ENCODE measurements around the gene OR6K3. TPM values are rescaled to one million over a fixed set of nuclear protein-coding genes. Genes with fewer than 3 reads are reported as not detected.

OR6K3 gene
- total RNA-seq, 1 donor from 2014 or later: not detected

DNA sequence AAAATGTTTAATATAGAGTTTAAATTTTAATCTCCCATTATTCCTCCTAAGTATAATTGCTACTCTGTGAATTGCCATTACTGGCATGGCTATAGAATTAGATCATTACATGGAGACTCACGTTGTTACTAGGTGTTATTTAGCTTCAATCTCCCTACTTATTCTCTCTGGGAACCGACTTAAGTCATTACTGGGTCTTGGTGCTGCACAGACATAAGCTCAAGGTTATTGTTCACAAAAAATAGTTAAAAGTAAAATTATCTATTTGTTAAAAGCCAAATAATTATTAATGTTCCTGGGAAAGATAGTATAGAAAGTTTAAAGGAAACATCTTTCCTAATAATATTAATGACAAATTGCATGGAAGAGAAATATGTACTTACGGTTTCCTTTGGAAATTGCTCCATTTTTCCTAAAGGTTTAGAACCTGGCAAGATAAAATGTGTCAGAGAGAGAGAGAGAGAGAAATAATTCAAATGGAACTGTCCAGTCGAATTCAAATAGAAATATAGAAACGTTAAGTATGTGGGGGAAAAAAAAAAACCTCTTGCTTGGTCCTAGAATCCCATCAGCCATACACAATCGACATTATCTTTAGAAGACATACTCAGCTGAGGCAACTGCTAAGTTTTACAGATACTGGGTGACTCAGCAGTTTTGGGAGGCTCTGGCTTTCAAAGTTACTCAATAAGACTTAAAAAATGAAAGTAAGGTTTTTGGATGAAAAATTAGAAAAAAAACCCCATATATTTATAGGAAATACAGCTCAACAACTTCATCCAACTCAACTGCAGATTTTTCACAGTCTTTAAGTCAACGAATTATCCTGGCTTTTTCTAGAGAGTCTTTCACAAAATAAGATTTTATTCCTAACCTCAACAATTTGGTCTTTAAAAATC, 34.2 kb downstream of the OR6K3 start, which contains the start of gene SPTA1:
Gene SPTA1 (minus strand): TSS at position 605 of the 899 bp plus-strand sequence. CDS start 198 bp downstream, at position 407.
- no peak for DNase-seq (ENCODE audit: low read depth)

GRCh38 chr1:158685085-158685484, 35.4 kb downstream of the OR6K3 start:
- TF ChIP-seq, protein P1, sequence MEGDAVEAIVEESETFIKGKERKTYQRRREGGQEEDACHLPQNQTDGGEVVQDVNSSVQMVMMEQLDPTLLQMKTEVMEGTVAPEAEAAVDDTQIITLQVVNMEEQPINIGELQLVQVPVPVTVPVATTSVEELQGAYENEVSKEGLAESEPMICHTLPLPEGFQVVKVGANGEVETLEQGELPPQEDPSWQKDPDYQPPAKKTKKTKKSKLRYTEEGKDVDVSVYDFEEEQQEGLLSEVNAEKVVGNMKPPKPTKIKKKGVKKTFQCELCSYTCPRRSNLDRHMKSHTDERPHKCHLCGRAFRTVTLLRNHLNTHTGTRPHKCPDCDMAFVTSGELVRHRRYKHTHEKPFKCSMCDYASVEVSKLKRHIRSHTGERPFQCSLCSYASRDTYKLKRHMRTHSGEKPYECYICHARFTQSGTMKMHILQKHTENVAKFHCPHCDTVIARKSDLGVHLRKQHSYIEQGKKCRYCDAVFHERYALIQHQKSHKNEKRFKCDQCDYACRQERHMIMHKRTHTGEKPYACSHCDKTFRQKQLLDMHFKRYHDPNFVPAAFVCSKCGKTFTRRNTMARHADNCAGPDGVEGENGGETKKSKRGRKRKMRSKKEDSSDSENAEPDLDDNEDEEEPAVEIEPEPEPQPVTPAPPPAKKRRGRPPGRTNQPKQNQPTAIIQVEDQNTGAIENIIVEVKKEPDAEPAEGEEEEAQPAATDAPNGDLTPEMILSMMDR (IDR thresholded peaks at IDR 0.05; ENCODE audit: insufficient read depth, low read length, poor library complexity, severe bottlenecking): no peak
- no peak for DNase-seq (ENCODE audit: low read depth)

More for the DNA sequence above, 34.2 kb downstream of the OR6K3 start, which contains the start of gene SPTA1:
- H3K27me3 ChIP-seq (ENCODE audit: control insufficient read depth, insufficient read depth, low read length): no peaks in the 10 kb centered on the region
- no peak within 1 kb of the TSS for H3K4me3 ChIP-seq (ENCODE audit: low read depth, low read length)
- TF ChIP-seq, protein P1 (IDR thresholded peaks at IDR 0.05; ENCODE audit: insufficient read depth, low read length, poor library complexity, severe bottlenecking): no peak
- H3K36me3 ChIP-seq (ENCODE audit: control insufficient read depth, insufficient read depth, low read length): no peaks in the 10 kb centered on the region

GRCh38 chr1:158681606-158682005, 38.9 kb downstream of the OR6K3 start:
- Histone ChIP-seq H3K4me3 (ENCODE audit: low read depth, low read length) (no peak overlapping the region), H3K27me3 (ENCODE audit: control insufficient read depth, insufficient read depth, low read length) (no peaks in the 10 kb centered on the region), H3K36me3 (ENCODE audit: control insufficient read depth, insufficient read depth, low read length) (no peaks in the 10 kb centered on the region)
- no peak for DNase-seq (ENCODE audit: low read depth)
- TF ChIP-seq, protein P1 (IDR thresholded peaks at IDR 0.05; ENCODE audit: insufficient read depth, low read length, poor library complexity, severe bottlenecking): no peak

More at GRCh38 chr1:158685085-158685484, 35.4 kb downstream of the OR6K3 start:
- H3K36me3 ChIP-seq (ENCODE audit: control insufficient read depth, insufficient read depth, low read length): no peaks in the 10 kb centered on the region
- no peak overlapping the region for H3K4me3 ChIP-seq (ENCODE audit: low read depth, low read length)
- H3K27me3 ChIP-seq (ENCODE audit: control insufficient read depth, insufficient read depth, low read length): no peaks in the 10 kb centered on the region

DNA sequence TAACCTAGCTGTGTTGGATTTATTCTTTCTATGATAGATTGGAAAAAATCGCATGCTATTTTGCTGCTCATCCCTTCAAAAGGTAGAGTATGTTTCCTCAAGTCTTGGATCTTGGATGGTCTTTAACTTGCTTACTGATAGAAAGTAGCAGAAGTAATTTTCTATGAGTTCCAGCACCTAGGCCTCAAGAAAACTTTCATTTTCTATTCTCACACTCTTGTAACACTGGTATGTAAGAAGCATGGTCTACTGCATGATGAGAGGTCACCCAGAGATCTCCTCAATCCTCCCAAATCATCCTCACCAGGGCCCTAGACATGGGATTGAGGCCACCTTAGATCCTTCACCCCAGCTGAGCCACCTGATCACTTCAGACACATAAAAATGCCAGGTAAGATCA, 41.2 kb downstream of the OR6K3 start:
- Histone ChIP-seq H3K27me3 (ENCODE audit: control insufficient read depth, insufficient read depth, low read length) (no peaks in the 10 kb centered on the region), H3K4me3 (ENCODE audit: low read depth, low read length) (no peak overlapping the region), H3K36me3 (ENCODE audit: control insufficient read depth, insufficient read depth, low read length) (no peaks in the 10 kb centered on the region)
- TF ChIP-seq, protein P1 (IDR thresholded peaks at IDR 0.05; ENCODE audit: insufficient read depth, low read length, poor library complexity, severe bottlenecking): no peak
- no peak for DNase-seq (ENCODE audit: low read depth)

- Histone ChIP-seq H3K36me3 (ENCODE audit: control insufficient read depth, insufficient read depth, low read length) (no peaks in the 10 kb centered on the region), H3K4me3 (ENCODE audit: low read depth, low read length) (no peak overlapping the region), H3K27me3 (ENCODE audit: control insufficient read depth, insufficient read depth, low read length) (no peaks in the 10 kb centered on the region)
- TF ChIP-seq, protein P1 (IDR thresholded peaks at IDR 0.05; ENCODE audit: insufficient read depth, low read length, poor library complexity, severe bottlenecking): no peak
- DNase-seq (ENCODE audit: low read depth): no peak
Measured at GRCh38 chr1:158675563-158676323, 44.8 kb downstream of the OR6K3 start.
